CD4-positive, alpha-beta memory T cell (primary cell): Measurements from ENCODE around the gene PKIB. TPM values are rescaled to one million over a fixed set of nuclear protein-coding genes. Genes with fewer than 3 reads are reported as not detected.

Experiments used
- CTCF ChIA-PET: fragments of 350-600 bp; sonication (Branson Sonifier 250); formaldehyde crosslinking; loops from one replicate; lab custom pipeline; 2021; ENCODE audit warnings: inconsistent platforms; ENCODE audit not compliant: partially characterized antibody; lab: Charles Lee
- POLR2A ChIA-PET: fragments of 350-600 bp; sonication (Branson Sonifier 250); formaldehyde crosslinking; loops from one replicate; lab custom pipeline; 2021; ENCODE audit not compliant: partially characterized antibody; lab: Charles Lee
- DNase-seq, 5 donors: peaks; one replicate each; pipeline versions ENCODE4 v3.0.0 to v3.0.0-alpha.2; 2020 to 2022; ENCODE audit warnings: mixed read lengths in 1 of 5
- H3K27ac ChIP-seq: one replicate; pipeline ENCODE4 v1.7.0; 2013; ENCODE audit warnings: low read depth, low read length
- H3K27me3 ChIP-seq: 2 replicates; pipeline ENCODE4 v1.7.0; 2013; ENCODE audit warnings: mild to moderate bottlenecking, low read length, moderate library complexity; ENCODE audit not compliant: insufficient read depth
- H3K36me3 ChIP-seq: 2 replicates; pipeline ENCODE4 v1.7.0; 2013; ENCODE audit warnings: mild to moderate bottlenecking, low read length, moderate library complexity; ENCODE audit not compliant: insufficient read depth
- H3K4me1 ChIP-seq: 2 replicates; pipeline ENCODE4 v1.7.0; 2013; ENCODE audit warnings: mild to moderate bottlenecking, low read length, moderate library complexity; ENCODE audit not compliant: insufficient read depth
- H3K4me3 ChIP-seq, 2 donors: one replicate each; pipeline ENCODE4 v1.7.0; 2013; ENCODE audit warnings: low read length in 2 of 2, mild to moderate bottlenecking in 1 of 2
- H3K9me3 ChIP-seq, 2 donors: one replicate each; pipeline ENCODE4 v1.7.0; 2013; ENCODE audit warnings: low read length in 2 of 2, control low read depth in 1 of 2; ENCODE audit not compliant: control insufficient read depth in 1 of 2
- H3K27ac Mint-ChIP-seq, 7 donors: one replicate each; pipeline ENCODE4 v1.8.0; 2020 to 2021; ENCODE audit warnings: mixed read lengths in 7 of 7, mild to moderate bottlenecking in 6 of 7, inconsistent platforms in 3 of 7, moderate library complexity in 3 of 7
- H3K27me3 Mint-ChIP-seq, 2 donors: one replicate each; pipeline ENCODE4 v1.8.0; 2020 to 2021; ENCODE audit warnings: mixed read lengths in 2 of 2
- H3K36me3 Mint-ChIP-seq, 2 donors: one replicate each; pipeline ENCODE4 v1.8.0; 2020 to 2021; ENCODE audit warnings: mixed read lengths in 2 of 2, inconsistent platforms in 1 of 2, mild to moderate bottlenecking in 1 of 2
- H3K4me1 Mint-ChIP-seq, 4 donors: one replicate each; pipeline ENCODE4 v1.8.0; 2020 to 2021; ENCODE audit warnings: mixed read lengths in 4 of 4, mild to moderate bottlenecking in 1 of 4
- H3K4me3 Mint-ChIP-seq, 8 donors: one replicate each; pipeline ENCODE4 v1.8.0; 2020 to 2021; ENCODE audit warnings: mixed read lengths in 8 of 8, mild to moderate bottlenecking in 7 of 8, moderate library complexity in 6 of 8, inconsistent platforms in 3 of 8
- H3K9me3 Mint-ChIP-seq, 8 donors: one replicate each; pipeline ENCODE4 v1.8.0; 2020 to 2021; ENCODE audit warnings: mixed read lengths in 8 of 8, mild to moderate bottlenecking in 5 of 8, inconsistent platforms in 3 of 8, moderate library complexity in 1 of 8
- intact Hi-C: fragments of 100-400 bp; cut with micrococcal nuclease; formaldehyde crosslinking; loops from one replicate; pipeline ENCODE4 v1.15.1; 2023
- polyA plus RNA-seq, 2 donors: library from polyadenylated mRNA; unstranded; fragments of 300-500 nt; fragmentation: Illumina TruSeq; gene quantifications; one replicate each; pipeline ENCODE4 v1.2.3, GENCODE V29; 2021
- total RNA-seq, 2 experiments: library from RNA; stranded (reverse); gene quantifications; one replicate each; pipeline ENCODE4 v1.2.3, GENCODE V29; 2021

Gene PKIB
- total and polyA plus RNA-seq, 4 experiments from 2014 or later: 0.24 to 0.89 (median 0.67) TPM; not detected in 1

DNA sequence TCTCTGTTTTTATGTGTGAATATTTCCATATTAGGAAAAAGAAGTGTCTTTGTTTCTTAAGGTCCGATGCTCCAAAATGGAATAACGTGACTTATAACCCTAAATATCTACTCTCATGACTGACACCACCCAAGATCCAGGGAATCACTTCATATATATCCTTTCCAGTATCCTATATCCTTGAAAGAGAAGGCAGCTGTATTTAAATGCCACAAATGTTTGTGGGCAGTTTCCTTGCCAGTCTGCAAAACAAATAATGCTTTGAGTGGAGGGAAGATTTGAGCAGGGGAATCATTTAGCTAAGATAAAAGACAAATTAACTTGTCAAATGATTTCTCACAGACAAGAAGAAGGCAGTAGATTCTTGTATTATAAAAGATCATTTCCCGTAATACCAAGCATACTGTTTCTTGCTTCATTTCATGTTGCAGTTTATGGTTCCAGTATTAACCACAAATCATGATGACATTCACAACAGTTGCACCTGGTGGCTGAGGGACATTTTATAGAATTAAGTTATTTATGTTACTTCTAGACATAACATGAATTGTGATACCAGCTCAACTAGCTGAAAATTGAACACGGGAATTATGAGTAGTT, 139.3 kb downstream of the PKIB start:
- no peaks in the 10 kb centered on the region for H3K27me3 ChIP-seq
- Mint-ChIP-seq H3K4me3 (no peak overlapping the region), H3K27me3 (peaks cover 0 to 2% of the 10 kb centered on the region in 2 donors), H3K27ac (no peak overlapping the region), H3K36me3 (no peaks in the 10 kb centered on the region), H3K4me1 (peaks cover 6 to 16% (median 10%) of the 10 kb centered on the region in 4 donors), H3K9me3 (peaks cover 0 to 5% (median 2%) of the 10 kb centered on the region in 8 donors)
- CTCF ChIA-PET: no interaction called here
- H3K9me3 ChIP-seq: no peaks in the 10 kb centered on the region
- peaks cover 9% of the 10 kb centered on the region for H3K4me1 ChIP-seq
- H3K36me3 ChIP-seq: no peaks in the 10 kb centered on the region
- H3K4me3 ChIP-seq: no peak overlapping the region
- no peak overlapping the region for H3K27ac ChIP-seq
- intact Hi-C loops: no loop called here
- DNase-seq: no peak
- POLR2A ChIA-PET: no interaction called here

- ChIA-PET CTCF (no interaction called here), POLR2A (no interaction called here)
- H3K4me3 ChIP-seq: no peak overlapping the region
- intact Hi-C loops: no loop called here
- H3K9me3 ChIP-seq: no peaks in the 10 kb centered on the region
- Mint-ChIP-seq H3K9me3 (peaks cover 0 to 5% (median 2%) of the 10 kb centered on the region in 8 donors), H3K4me3 (peak overlapping the region in 7 of 8 donors; percentile 7 to 68 (median 37)), H3K4me1 (peaks cover 6 to 17% (median 10%) of the 10 kb centered on the region in 4 donors), H3K36me3 (no peaks in the 10 kb centered on the region), H3K27ac (peak overlapping the region in 2 of 7 donors; percentile 29 to 69), H3K27me3 (peaks cover 0 to 2% of the 10 kb centered on the region in 2 donors)
- H3K4me1 ChIP-seq: peaks cover 9% of the 10 kb centered on the region
- H3K27me3 ChIP-seq: no peaks in the 10 kb centered on the region
- H3K27ac ChIP-seq: no peak overlapping the region
- DNase-seq: peak in 1 of 5 donors; percentile 2
- H3K36me3 ChIP-seq: no peaks in the 10 kb centered on the region
Observed at GRCh38 chr6:122751326-122751725, 141.1 kb downstream of the PKIB start.

DNA sequence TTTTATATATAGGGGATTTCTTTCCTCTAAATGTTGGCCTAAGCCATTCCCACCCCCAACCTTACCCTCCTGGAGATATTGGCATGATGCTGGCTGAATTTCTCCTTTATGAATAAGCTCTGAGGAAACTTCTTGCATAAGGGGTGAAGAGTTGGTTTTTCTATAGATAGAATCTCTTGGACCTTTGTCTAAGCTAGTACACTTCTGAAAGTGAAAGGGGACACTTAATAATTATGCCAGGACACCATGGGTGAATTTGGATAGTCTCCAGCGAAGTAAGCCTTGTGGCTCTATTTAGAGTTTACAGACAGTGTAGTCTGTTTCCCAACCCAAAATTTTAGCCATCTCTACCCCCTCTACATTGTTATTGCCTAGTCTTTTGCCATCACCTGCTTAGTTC, 142.3 kb downstream of the PKIB start:
- DNase-seq: no peak

GRCh38 chr6:122753000-122753687, 142.9 kb downstream of the PKIB start:
- Histone ChIP-seq H3K27ac (no peak overlapping the region), H3K4me1 (peaks cover 9% of the 10 kb centered on the region), H3K4me3 (no peak overlapping the region), H3K36me3 (no peaks in the 10 kb centered on the region), H3K9me3 (no peaks in the 10 kb centered on the region), H3K27me3 (no peaks in the 10 kb centered on the region)
- CTCF ChIA-PET: no interaction called here
- H3K27me3 Mint-ChIP-seq: peaks cover 0 to 2% of the 10 kb centered on the region in 2 donors
- POLR2A ChIA-PET: no interaction called here
- intact Hi-C loops: no loop called here
- no peak for DNase-seq
- H3K4me3 Mint-ChIP-seq: no peak overlapping the region
- no peak overlapping the region for H3K27ac Mint-ChIP-seq
- H3K4me1 Mint-ChIP-seq: peaks cover 6 to 17% (median 10%) of the 10 kb centered on the region in 4 donors
- peaks cover 0 to 5% (median under 1%) of the 10 kb centered on the region in 8 donors for H3K9me3 Mint-ChIP-seq
- H3K36me3 Mint-ChIP-seq: no peaks in the 10 kb centered on the region

More for the DNA sequence above, 142.3 kb downstream of the PKIB start:
- Mint-ChIP-seq H3K4me1 (peaks cover 6 to 17% (median 10%) of the 10 kb centered on the region in 4 donors), H3K9me3 (peaks cover 0 to 6% (median under 1%) of the 10 kb centered on the region in 8 donors), H3K4me3 (no peak overlapping the region), H3K36me3 (no peaks in the 10 kb centered on the region), H3K27me3 (peaks cover 0 to 2% of the 10 kb centered on the region in 2 donors), H3K27ac (no peak overlapping the region)
- POLR2A ChIA-PET: no interaction called here
- Histone ChIP-seq H3K4me3 (no peak overlapping the region), H3K36me3 (no peaks in the 10 kb centered on the region), H3K27ac (no peak overlapping the region), H3K9me3 (no peaks in the 10 kb centered on the region), H3K27me3 (no peaks in the 10 kb centered on the region), H3K4me1 (peaks cover 9% of the 10 kb centered on the region)
- CTCF ChIA-PET: no interaction called here
- intact Hi-C loops: no loop called here

- CTCF ChIA-PET: no interaction called here
Observed at GRCh38 chr6:122753688-122754056, 143.5 kb downstream of the PKIB start.

GRCh38 chr6:122754191-122754731, 144.1 kb downstream of the PKIB start:
- POLR2A ChIA-PET: no interaction called here
- no peaks in the 10 kb centered on the region for H3K9me3 ChIP-seq
- H3K27me3 ChIP-seq: no peaks in the 10 kb centered on the region
- H3K36me3 ChIP-seq: no peaks in the 10 kb centered on the region
- Mint-ChIP-seq H3K4me1 (peaks cover 6 to 17% (median 10%) of the 10 kb centered on the region in 4 donors), H3K36me3 (no peaks in the 10 kb centered on the region), H3K27me3 (peaks cover 0 to 3% of the 10 kb centered on the region in 2 donors), H3K27ac (no peak overlapping the region), H3K4me3 (peak overlapping the region in 1 of 8 donors; percentile 13), H3K9me3 (peaks cover 0 to 5% (median 0%) of the 10 kb centered on the region in 8 donors)
- DNase-seq: no peak
- intact Hi-C loops: no loop called here
- CTCF ChIA-PET: no interaction called here
- no peak overlapping the region for H3K27ac ChIP-seq
- no peak overlapping the region for H3K4me3 ChIP-seq
- peaks cover 9% of the 10 kb centered on the region for H3K4me1 ChIP-seq

More at GRCh38 chr6:122753688-122754056, 143.5 kb downstream of the PKIB start:
- Histone ChIP-seq H3K9me3 (no peaks in the 10 kb centered on the region), H3K4me3 (no peak overlapping the region), H3K27ac (no peak overlapping the region), H3K27me3 (no peaks in the 10 kb centered on the region), H3K4me1 (peaks cover 9% of the 10 kb centered on the region), H3K36me3 (no peaks in the 10 kb centered on the region)
- Mint-ChIP-seq H3K27me3 (peaks cover 0 to 2% of the 10 kb centered on the region in 2 donors), H3K36me3 (no peaks in the 10 kb centered on the region), H3K9me3 (peaks cover 0 to 5% (median 0%) of the 10 kb centered on the region in 8 donors), H3K4me1 (peaks cover 6 to 17% (median 10%) of the 10 kb centered on the region in 4 donors), H3K27ac (no peak overlapping the region), H3K4me3 (no peak overlapping the region)
- DNase-seq: no peak
- POLR2A ChIA-PET: no interaction called here
- intact Hi-C loops: no loop called here

DNA sequence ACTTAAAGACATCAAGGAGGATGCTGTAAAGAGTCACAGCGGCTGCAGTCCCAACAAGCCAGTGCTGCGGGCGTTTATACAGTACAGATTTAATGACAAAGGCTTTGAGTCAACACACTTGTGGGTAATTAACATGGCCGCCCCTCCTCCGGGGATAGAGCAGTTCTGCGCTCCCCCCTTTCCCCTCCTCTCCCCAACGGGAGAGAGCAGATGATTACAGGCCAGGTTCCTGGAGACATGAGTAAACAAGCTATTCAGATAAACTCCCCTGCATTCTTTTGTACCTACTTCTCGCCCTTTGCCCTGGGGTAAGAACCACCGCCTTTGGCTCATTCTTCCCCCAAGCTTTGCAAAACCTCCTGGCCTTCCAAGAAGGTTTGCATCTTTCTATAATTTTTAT, 145.7 kb downstream of the PKIB start:
- peaks cover 6 to 17% (median 9%) of the 10 kb centered on the region in 4 donors for H3K4me1 Mint-ChIP-seq
- no peak overlapping the region for H3K4me3 ChIP-seq
- H3K27me3 Mint-ChIP-seq: peaks cover 0 to 4% of the 10 kb centered on the region in 2 donors
- DNase-seq: no peak
- H3K4me1 ChIP-seq: peaks cover 9% of the 10 kb centered on the region
- H3K27ac Mint-ChIP-seq: no peak overlapping the region
- no peaks in the 10 kb centered on the region for H3K9me3 ChIP-seq
- no peak overlapping the region for H3K4me3 Mint-ChIP-seq
- no peak overlapping the region for H3K27ac ChIP-seq
- no peaks in the 10 kb centered on the region for H3K36me3 Mint-ChIP-seq
- ChIA-PET CTCF (no interaction called here), POLR2A (no interaction called here)
- H3K27me3 ChIP-seq: no peaks in the 10 kb centered on the region
- intact Hi-C loops: no loop called here
- peaks cover 0 to 5% (median 0%) of the 10 kb centered on the region in 8 donors for H3K9me3 Mint-ChIP-seq
- no peaks in the 10 kb centered on the region for H3K36me3 ChIP-seq
